ENCODE measurements around the gene GLIPR1L2.

DNA sequence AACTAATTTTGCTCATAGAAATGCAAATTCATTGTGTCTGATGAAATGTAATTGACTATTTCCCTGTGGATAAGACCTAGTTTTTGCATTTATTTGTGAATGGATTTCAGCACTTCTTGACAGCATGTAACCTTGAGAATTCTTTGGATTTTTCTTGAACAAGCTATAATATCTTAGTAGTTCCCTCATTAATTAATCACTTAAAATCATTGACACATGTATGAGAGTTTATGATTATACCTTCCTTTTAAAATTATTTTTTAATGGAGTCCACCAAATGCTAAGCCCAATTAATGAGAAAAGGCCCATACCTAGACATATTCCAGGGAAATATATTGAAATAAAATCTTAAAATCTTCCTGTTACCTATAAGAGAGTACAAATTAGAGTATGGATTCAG, 16.8 kb downstream of the GLIPR1L2 start:
- no peak for TF ChIP-seq CTCF (conservative IDR thresholded peaks at IDR 0.05; ENCODE audit: low read depth, low read length)
- no peak for TF ChIP-seq EZH2 (IDR thresholded peaks at IDR 0.05; ENCODE audit: low read length, unreplicated experiment)

All from PC-3 (cell line).